IPS DF 4.7 (cell line): ENCODE data around the gene TRPC5OS.

Source experiments
- DNase-seq: peaks from one replicate; pipeline ENCODE4 v3.0.0-alpha.2; 2013; ENCODE audit warnings: low spot score; ENCODE audit errors: extremely low read depth

Gene TRPC5OS

DNA sequence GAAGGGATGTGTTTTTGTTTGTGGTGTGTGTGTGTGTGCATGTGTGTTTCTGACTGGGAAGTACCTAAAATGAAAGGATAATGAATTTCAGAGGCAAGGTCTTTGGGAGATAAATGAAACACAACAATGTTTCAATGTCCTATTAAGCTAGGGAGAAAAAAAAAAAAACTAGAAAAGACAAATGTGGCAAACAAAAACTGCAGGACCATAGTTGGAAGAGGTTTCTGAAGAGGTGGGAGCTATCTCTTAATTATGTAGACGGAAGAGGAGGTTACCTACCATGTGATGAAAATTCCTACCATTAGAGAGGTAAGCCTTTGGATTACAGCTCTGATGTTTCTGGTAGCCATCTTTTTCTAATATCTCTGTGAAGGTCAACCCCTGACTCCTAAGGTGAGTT lies at the start of gene TRPC5OS:
Gene TRPC5OS (plus strand): TSS at position 301 of the 400 bp plus-strand sequence. CDS start 25,669 bp downstream, outside the sequence.
- DNase-seq: no peak

DNA sequence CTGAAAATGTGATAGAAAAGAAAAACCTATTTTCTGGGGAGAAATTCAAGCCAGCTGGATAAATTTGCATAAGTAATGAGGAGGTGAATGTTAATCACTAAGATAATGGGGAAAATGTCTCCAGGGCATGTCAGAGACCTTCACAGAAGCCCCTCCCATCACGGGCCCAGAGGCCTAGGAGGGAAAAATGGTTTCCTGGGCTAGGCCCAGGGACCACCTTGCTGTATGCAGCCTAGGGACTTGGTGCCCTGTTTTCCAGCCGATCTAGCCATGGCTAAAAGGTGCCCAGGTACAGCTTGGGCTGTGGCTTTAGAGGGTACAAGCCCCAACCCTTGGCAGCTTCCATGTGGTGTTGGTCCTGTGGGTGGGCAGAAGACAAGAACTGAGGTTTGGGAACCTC lies 46.6 kb upstream of the TRPC5OS start:
- no peak for DNase-seq

DNA sequence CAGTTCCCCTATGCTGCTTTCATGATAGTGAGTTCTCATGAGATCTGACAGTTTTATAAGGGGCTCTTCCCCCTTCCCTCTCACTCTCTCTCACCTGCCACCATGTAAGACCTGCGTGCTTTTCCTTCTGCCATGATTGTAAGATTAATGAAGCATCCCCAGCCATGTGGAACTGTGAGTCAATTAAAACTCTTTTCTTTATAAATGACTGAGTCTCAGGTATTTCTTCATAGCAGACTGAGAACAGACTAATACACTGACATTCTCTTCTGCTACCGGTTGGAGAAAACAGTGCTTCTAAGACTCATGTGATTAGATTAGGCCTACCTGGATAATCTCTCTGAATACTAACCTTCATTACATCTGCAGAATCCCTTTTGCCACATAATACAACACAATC lies 45.4 kb upstream of the TRPC5OS start:
- DNase-seq: no peak

DNA sequence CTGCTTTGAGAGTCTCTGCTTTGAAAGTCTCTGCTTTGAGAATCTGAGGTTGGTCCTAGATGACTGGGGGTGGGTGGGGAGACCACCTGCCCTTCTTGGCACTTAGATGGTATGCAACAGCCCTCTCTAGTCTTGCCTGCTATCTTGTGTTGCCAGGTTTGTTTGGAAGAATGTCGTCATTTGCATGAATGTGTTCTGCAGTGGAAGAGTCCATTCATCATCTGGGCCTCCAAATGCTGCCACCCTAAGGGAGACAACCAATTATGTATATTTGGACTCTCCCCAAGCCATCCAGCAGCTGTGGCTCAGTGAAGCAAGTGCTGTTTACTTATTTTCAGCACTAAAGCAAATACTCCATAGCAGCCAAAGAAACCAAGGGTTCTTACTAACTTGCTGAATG lies 44.6 kb upstream of the TRPC5OS start:
- no peak for DNase-seq

DNA sequence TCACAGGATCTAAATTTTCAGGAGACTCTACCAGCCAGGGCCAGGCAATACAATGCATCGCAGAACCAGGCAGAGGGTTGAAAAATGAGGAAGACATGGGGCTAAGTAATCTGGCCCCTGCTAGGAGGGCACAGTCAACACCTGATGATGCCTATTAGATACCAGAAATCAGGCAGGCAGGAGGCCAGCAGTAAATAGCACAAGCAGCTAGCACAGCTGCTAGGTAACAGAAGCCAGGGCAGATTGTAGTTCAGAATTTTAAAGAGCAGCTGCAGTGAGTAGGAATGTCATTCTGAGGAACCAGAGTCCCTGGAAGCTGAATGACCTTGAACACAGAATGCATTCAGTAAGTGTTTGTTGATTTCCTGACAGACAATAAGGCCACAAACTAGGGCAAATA lies 38.8 kb upstream of the TRPC5OS start:
- no peak for DNase-seq

DNA sequence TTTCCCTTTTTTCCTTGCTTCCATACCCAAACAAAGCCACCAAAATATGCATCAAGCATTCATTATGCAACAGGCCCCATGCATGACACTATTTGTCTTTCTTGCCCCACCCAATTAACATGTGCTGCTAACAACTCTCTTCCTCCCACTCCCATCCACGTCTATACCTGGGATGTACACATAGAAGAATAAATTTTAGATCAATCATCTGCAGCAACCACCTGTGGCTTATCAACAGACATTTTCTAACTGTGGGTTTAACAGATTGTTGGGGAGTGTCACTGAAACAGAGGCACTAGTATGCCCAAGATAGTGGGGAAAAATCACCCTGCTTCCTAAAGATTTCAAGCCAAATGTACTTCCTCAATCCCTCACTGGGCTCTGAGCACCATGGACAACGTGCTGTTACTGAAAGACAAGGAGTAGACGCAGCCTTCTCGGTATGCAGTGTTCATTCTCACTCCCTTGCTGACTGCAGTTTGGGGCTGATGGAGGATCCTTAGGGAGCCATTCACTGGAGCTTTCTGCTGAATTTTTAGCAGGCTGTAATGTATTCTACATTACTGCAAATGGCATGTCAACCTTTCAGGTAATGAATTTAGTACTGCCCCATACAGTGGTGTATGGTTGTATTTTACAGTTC lies 28.4 kb upstream of the TRPC5OS start:
- no peak for DNase-seq

DNA sequence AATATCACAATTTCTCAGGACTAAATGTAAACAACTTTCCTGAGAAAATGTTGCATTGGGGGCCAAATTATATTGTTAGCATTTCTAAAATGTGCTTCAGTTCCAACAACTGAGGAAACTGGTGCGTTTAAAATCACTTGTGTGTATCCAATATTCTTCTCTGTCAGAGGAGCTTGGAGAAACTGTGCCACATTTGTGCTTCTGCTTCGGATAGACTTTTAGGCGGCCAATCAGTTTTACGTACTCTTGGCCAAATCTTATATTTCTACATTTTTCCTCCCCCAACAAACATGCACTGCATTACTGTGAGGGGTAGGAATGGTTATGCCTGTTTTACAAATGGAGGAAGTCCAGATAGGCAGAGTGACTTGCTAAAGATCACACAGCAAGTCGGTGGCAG lies 27.4 kb upstream of the TRPC5OS start:
- no peak for DNase-seq

DNA sequence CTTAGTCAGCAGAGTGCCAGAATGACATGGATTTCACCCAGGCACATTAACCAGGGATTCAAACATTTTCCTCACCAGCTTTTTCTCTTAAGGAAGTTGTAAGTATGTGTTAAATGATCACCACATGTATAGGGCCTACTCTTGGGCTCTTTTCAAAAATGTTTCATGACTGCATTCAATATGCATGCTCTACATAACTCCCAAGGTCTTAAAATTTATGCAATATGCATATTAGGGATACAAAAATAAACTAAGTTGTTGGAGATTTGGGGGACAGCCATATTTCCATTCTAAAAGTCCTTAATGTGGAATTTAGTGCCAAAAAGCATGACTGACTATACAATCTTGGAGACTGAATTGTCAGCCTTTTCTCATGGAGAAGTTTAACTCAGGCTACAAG lies 25.0 kb upstream of the TRPC5OS start:
- DNase-seq: no peak

DNA sequence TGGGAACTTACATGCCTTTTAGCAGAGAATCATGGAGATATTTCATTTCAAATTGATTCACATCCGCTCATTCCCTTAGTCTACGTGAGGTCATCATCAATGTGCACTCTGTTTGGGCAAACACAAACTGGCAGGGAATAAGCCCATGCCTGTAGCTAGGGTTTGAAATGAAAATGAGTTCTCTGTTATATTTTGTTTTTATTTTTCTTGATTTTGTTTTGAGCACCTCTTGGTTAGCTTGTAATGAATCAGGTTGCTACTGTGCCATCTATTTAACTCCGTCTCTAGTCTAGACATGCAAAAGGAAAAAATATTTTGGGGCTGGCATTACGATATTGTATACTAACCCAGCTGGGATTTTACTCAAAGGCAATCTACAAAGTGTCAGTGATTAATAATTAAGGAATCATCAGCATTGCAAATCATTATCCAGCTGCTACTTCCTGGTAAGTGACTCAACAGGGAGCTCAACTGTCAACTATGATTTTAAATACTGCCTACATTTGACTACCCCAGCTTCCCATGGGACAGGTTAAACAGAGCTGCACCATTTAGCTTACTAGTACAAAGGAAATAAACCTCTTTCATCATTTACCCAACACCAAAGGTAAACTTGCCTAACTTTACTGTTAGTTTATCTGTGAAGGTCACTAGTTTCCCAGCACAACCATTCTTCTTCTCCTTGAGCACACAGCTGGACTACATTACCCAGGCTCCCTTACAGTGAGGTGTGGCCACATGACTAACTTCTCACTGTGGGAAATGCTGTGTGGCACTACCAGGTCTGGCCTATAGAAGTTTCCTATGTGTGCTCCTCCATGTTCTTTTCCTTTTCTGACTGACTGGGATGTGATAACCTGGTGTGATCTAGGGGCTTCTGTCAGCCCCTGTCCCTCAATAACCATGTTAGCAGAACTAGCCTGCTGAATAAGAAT lies 21.2 kb upstream of the TRPC5OS start:
- DNase-seq: no peak

DNA sequence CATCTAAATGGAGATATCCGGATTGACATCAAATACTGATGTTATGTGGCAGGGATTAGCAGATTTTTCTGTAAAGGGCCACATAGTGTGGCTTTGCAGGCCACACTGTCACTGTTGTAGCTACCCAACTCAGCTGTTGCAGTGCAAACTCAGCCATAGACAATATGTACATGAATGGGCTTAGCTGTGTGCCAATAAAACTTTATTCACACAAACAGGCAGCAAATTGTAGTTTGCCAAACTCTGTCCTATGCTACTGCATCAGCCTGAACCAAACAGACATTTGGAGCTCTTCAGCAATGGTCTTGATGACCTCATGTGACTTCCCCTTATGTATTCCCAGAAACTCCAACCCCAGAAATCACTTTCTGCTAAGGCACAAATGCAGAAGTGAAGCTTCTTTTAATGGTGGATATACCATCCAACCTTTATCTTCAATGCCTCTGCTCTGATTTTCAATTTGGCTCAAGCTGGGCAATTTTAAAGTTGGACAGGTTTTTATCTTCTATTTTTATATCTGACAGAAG lies 18.4 kb upstream of the TRPC5OS start:
- no peak for DNase-seq

DNA sequence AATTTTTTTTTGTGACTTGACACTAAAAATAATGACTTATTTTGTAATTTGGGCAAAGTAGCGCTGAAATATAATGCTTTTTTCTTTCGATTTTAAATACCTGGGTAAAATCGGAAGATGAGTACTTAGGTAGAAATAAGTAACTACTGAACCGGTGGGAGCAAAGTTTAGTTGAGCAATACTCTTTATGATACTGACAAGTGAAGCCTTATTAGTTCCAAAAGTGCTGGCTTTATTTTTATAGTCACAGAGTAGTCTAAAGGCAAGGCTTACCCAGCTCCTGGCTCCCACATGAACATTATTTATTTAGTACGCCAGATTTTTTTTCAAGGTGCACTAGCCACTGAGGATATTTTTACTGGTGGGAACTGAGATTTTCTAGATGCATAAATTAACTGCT lies 14.4 kb upstream of the TRPC5OS start:
- DNase-seq: no peak

DNA sequence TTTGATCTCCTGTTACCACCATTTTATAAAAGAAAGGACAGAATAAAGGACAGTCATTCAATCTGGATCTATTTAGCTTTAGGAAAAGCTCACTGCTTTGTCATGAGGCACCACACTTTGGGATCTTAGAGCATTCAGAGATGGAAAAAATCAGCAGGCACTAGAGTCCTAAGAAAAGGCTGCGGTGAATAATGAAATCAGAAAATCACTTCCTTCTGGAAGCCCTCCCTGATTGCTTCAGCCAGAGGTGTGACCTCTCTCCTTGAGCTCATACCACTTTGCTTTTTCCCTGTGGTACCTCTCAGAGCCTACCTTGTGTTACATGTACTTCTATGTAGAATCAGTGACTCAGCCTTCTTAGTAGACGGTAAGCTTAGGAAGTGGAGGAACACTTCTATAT lies 8.7 kb upstream of the TRPC5OS start:
- no peak for DNase-seq

DNA sequence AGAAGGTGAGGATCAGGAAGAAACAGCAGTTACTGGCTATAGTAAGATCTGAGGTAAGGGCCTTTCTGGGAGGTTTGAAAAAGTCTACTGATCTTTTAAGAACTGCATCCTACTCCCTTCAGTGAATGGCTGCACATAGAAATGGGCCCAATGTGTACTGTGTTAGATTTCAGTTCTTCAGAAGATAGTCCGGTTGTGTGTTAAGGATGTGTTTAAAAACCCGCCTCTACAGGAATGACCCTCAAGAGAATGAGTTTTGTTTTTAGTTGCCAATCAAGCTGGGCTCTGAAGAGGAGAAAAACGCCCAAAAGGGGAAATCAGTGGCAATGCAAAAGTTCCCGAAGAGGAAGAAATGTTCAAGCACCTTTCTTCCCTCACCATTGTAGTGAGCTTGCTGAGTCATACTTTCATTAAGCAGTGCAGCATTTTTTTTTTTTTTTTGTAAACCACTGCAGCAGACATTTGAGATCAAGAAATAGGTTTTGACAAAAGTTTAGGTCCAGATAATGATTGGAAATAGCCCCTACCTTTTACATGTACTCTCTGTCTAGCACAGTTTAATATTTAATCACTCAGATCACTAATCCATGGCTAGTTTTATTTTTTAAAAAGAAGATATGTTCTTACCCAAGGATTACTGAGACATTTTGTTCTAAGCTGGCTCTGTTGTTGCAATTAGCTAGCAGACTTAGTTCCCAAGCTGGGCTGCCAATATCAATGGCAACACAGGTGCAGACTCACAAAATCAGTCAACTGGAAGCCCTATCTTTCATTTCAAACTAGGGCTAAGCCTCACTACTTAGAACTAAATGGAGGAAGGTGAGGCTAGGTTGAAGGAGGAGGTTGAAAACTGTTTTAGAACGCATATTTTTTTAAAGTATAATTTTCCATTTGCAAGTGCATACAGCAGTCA lies 7.0 kb upstream of the TRPC5OS start:
- no peak for DNase-seq

DNA sequence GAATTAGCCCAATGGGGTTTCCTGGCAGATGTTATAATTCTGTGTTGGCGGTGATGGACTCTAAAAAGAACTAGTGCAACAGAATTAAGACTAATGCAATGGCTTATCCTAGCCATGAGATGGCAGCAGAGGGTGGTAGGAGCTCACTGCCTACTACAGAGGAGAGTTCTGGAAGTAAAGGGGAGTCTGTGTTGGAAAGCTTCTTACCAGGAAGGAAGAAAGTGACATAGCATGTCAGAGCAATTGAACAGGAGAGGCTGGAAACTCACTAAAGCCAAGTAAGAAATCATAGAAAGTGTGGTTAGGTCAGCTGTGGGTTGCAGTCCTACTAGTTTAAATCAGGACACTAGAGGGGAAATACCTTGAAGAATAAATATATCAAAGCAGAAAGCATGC lies 6.3 kb upstream of the TRPC5OS start:
- peak; percentile 30 for DNase-seq

DNA sequence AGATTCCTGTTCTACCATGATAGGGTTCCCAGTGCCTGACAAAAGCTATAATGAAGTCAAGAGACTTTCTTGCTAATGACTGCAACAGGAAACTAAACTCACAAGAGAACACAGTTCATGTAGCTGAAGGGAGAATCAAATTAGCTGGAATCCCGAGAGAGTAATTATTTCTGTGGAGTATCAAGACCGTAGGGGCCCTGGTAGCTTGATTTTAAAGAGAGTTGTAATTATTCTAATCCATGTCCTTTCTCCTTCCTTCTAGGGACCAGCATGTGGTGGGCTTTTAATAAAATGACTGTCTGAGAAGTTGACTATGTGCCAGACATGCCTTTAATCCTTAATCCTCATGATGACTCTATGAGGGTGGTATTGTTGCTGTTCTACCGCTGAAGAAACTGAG lies 1.7 kb upstream of the TRPC5OS start:
- no peak for DNase-seq

DNA sequence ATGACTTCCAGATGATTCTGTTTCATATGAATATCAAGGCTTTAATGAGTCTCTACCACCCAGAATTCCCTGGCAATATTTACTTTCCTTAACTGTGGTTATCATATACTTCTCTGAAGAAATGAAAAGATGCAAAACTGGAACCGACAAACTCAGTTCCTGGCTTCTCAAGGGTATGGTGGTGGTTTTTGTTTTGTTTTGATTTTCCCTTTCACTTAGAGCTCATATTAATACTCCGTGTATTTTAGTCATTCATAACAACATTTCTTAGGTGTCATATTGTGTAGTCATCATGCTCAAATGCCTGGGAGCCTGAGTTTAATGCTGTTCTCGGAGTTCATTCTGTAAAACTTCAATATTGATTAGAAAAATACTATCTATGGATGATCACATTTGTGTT lies 665 bp downstream of the TRPC5OS start:
- no peak for DNase-seq

DNA sequence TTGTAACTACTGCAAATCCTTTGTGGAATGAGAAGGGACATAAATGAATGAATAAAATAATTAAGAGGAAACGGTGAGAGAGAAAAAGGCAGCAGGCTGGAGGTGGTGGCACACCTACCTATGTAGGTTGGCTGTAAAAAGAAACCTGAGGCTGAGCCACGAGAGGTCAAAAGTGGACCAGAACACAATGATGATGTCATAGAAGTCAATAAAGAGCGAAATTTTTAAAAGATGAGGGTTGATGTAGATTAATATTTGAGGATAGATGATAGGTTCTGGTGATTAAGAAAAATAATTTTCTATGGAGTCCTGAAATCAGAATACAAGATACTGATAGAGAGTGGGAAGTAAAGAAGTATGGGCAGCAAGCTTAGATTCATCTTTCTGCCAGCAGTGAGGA lies 1.7 kb downstream of the TRPC5OS start:
- no peak for DNase-seq

DNA sequence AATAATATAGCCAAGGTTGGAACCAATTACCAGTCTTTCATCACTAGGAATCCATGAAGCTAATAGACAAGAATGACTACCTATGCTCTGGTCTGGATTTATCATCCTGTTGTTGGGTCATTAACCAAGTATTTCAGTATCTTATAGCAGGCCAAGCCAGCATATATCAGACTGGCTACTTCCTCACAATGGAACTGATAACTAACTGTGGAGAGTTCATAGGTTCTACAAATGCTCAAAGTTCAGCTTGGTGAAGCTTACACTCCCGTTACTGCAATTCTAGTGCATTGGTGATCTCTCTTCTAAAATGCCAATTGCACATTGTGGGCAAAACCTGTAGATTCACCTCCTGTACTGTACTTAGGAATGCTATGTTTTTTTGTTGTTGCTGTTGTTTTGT lies 4.8 kb downstream of the TRPC5OS start:
- DNase-seq: no peak

DNA sequence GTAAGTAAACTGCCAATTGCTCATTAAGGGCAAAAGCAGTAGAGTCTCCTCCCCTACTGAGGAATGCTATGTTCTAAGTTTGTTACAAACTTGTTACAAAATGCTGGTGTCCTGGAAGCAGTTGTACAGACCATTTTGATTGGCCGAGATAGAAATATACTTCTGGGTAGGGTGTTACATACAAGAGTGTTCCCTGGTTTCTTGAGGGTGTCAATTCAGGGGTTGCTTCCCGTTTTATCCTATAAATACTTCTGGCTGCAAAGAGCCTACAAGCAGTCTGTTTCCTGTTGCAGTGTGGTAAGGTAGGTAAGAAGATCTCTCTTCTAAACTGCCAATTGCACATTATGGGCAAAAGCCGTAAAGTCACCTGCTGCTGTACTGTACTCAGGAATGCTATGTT lies 5.7 kb downstream of the TRPC5OS start:
- no peak for DNase-seq

DNA sequence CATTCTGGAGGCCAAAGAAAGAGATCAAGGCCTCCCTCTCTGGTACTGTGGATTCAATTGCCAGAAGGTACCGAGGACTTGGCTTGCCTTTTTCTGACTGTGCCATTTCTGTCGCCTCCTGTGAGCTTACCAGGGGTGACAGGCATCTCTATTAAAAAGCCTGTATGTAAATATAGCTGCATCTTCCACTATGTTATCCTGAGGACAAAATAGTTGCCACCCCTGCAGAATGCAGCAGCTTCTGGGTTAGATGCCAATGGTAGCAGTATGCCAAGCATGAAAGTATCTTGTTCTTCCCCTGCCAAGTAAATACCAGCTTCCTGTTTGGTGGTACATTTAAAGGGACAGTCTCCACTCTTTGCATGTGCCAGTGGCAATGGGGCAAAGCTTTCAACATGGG lies 10.7 kb downstream of the TRPC5OS start:
- no peak for DNase-seq

DNA sequence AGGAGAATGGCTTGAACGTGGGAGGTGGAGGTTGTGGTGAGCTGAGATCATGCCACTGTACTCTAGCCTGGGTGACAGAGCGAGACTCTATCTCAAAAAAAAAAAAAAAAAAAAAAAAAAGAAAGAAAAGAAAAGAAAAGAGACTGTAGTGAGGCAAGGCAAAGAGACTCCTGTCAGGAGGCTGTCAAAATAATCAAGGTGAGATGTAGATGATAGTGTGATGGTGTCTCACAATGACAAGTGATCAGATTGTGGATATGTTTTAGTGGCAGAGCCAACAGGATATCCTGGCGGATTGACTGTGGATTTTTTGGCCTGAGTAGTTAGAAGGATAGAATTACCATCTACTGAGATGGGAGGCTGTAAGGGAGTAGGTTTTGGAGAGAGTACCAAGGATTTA lies 12.6 kb downstream of the TRPC5OS start:
- no peak for DNase-seq

DNA sequence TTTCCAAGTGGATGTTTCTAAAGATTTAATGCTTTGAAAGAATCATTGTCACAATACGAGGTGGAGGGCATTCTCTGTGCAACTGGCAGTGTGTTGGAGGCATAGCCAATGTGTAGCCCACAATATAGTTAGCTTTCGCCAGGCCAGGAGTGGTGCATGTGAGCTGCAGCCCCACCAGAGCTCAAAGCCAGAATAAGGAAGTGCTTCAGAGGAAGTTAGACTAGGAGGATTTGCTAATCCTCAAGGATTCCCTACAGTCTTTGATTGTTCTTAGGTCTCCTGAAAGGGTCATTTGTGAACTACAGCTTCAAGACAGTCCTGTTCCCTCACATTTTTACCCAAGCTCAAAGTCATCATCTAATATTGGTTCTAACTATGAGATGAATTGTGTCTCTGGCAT lies 16.4 kb downstream of the TRPC5OS start:
- DNase-seq: no peak
